ENCODE data around the gene ZER1. TPM values are rescaled to one million over a fixed set of nuclear protein-coding genes. Genes with fewer than 3 reads are reported as not detected.

Gene ZER1
- total and polyA plus RNA-seq, 2 of the 8 experiments (the other 6 are each of a cell fraction or from before 2014, with no cell fraction given): 20.5 to 26.6 TPM

GRCh38 chr9:128785427-128785826 is 13.7 kb upstream of the ZER1 start:
- no peak overlapping the region for H3K4me3 ChIP-seq (ENCODE audit: extremely low read depth in 1 of 4, insufficient read depth in 2 of 4, low read depth in 3 of 4, low read length in 4 of 4)
- no peak overlapping the region for H2BK20ac ChIP-seq (ENCODE audit: low read length)
- H3K79me2 ChIP-seq (ENCODE audit: control insufficient read depth in 1 of 2, insufficient read depth in 2 of 2, low read length in 2 of 2): peaks cover 0 to 7% of the 10 kb centered on the region in 2 experiments; a peak in 1 of 4 replicates
- peaks cover 0 to 2% (median 0%) of the 10 kb centered on the region in 4 experiments; a peak in 1 of 7 replicates for H3K4me1 ChIP-seq (replicated peaks in 1 of 4; ENCODE audit: control insufficient read depth in 3 of 4, insufficient read depth in 4 of 4, low read length in 3 of 4)
- H3K36me3 ChIP-seq (ENCODE audit: control insufficient read depth in 2 of 4, insufficient read depth in 4 of 4, low read length in 3 of 4): no peaks in the 10 kb centered on the region
- POLR2A ChIA-PET (ENCODE audit: partially characterized antibody): no interaction called here
- no peak overlapping the region for H4K5ac ChIP-seq (ENCODE audit: insufficient read length, low read depth, low read length)
- H2BK5ac ChIP-seq (ENCODE audit: low read depth, low read length): no peak overlapping the region
- H2BK12ac ChIP-seq (ENCODE audit: low read depth, low read length): no peak overlapping the region
- no peak overlapping the region for H2AFZ ChIP-seq (ENCODE audit: low read length)
- no peak overlapping the region for H3K14ac ChIP-seq (ENCODE audit: insufficient read length)
- no peak overlapping the region for H4K8ac ChIP-seq (ENCODE audit: extremely low read depth, insufficient read depth, low read length)
- FAIRE-seq (no peak), DNase-seq (ENCODE audit: low read depth in 1 of 2, low spot score in 2 of 2) (no peak)
- no peak overlapping the region for H3K18ac ChIP-seq (ENCODE audit: extremely low read depth, low read length)
- H3K4me2 ChIP-seq (ENCODE audit: insufficient read depth in 1 of 2, low read depth in 2 of 2, low read length in 2 of 2): no peak overlapping the region
- H4K91ac ChIP-seq (replicated peaks; ENCODE audit: insufficient read length, low read length): no peak overlapping the region
- H2BK15ac ChIP-seq (ENCODE audit: low read length): no peak overlapping the region
- H3K23ac ChIP-seq (ENCODE audit: insufficient read length): no peak overlapping the region
- H2BK120ac ChIP-seq (replicated peaks; ENCODE audit: low read depth, low read length): no peak overlapping the region
- H3K27me3 ChIP-seq (replicated peaks in 1 of 4; ENCODE audit: control insufficient read depth in 3 of 4, extremely low read depth in 1 of 4, insufficient read depth in 3 of 4, low read length in 3 of 4): no peaks in the 10 kb centered on the region
- H3K9ac ChIP-seq (replicated peaks in 1 of 4; ENCODE audit: extremely low read depth in 1 of 4, low read depth in 3 of 4, low read length in 3 of 4): no peak overlapping the region
- peaks cover 5% of the 10 kb centered on the region; the same call in 1 of the 2 replicates for H3K23me2 ChIP-seq (ENCODE audit: low read depth, low read length)
- no peaks in the 10 kb centered on the region; the same call in 1 of the 2 replicates for H3K79me1 ChIP-seq (ENCODE audit: low read depth, low read length)
- CTCF ChIA-PET (ENCODE audit: partially characterized antibody): interaction anchor here (0.8 to 2.6 kb wide), 2 partner anchors 14 to 52 kb away, joined by 3 to 15 read pairs; partner anchors contain the start of gene ZER1
- no peak overlapping the region for H3K56ac ChIP-seq (replicated peaks; ENCODE audit: insufficient read length, low read depth, low read length)
- H2AK5ac ChIP-seq (ENCODE audit: low read depth, low read length): no peak overlapping the region
- no peaks in the 10 kb centered on the region for H3K9me3 ChIP-seq (ENCODE audit: insufficient read depth in 2 of 2, low read depth in 1 of 2, low read length in 1 of 2)
- H4K20me1 ChIP-seq (replicated peaks in 1 of 2; ENCODE audit: control insufficient read depth in 1 of 2, insufficient read depth in 2 of 2, low read length in 2 of 2): no peaks in the 10 kb centered on the region
- WGBS, 2 experiments (ENCODE audit: extremely low coverage in 1 of 2, insufficient coverage in 1 of 2, insufficient read length in 1 of 2, insufficient replicate concordance in 2 of 2, low coverage in 1 of 2, low lambda C conversion rate in 2 of 2, missing lambda C conversion rate in 1 of 2): 89% methylated on average over 6 of the region's 6 CpGs; no CpG with 5 or more reads in 1 of the 2 experiments
- H3K27ac ChIP-seq (ENCODE audit: low read depth, low read length): no peak overlapping the region
- H3K4ac ChIP-seq (replicated peaks; ENCODE audit: insufficient read length, low read depth, low read length): no peak overlapping the region
- TF ChIP-seq JUN (IDR thresholded peaks at IDR 0.05; ENCODE audit: low read depth, low read length): no peak
- TF ChIP-seq TEAD4 (IDR thresholded peaks at IDR 0.05; ENCODE audit: low read depth, low read length): no peak
- no peak for TF ChIP-seq SIN3A (conservative IDR thresholded peaks at IDR 0.05 in 1 of 2, IDR thresholded peaks at IDR 0.05 in 1 of 2; ENCODE audit: low read depth in 1 of 2, low read length in 2 of 2)
